ENCODE results near the gene TMTC2.

DNA sequence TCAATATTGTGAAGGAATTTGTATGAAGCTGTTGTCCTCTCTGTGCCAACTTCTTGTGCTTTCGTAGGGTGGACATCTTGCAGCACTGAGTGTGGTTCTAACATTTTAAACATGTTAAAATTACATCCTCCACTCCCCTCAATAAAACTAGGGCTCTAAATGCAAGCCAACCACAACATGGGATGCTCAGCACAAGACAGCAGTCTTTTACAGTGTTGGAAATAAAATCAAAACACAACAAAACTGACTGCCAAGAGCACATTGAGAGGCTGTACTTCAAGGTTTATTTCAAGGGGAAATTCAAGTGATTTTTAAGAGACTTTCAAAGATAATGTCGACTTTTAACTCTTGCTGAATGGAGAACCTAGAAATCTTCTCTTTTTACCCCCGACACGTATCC is 396.9 kb downstream of the TMTC2 start:
- TF ChIP-seq, protein P1, sequence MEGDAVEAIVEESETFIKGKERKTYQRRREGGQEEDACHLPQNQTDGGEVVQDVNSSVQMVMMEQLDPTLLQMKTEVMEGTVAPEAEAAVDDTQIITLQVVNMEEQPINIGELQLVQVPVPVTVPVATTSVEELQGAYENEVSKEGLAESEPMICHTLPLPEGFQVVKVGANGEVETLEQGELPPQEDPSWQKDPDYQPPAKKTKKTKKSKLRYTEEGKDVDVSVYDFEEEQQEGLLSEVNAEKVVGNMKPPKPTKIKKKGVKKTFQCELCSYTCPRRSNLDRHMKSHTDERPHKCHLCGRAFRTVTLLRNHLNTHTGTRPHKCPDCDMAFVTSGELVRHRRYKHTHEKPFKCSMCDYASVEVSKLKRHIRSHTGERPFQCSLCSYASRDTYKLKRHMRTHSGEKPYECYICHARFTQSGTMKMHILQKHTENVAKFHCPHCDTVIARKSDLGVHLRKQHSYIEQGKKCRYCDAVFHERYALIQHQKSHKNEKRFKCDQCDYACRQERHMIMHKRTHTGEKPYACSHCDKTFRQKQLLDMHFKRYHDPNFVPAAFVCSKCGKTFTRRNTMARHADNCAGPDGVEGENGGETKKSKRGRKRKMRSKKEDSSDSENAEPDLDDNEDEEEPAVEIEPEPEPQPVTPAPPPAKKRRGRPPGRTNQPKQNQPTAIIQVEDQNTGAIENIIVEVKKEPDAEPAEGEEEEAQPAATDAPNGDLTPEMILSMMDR (IDR thresholded peaks at IDR 0.05 in 2 of 3, conservative IDR thresholded peaks at IDR 0.05 in 1 of 3; ENCODE audit: control insufficient read depth in 2 of 3, extremely low read depth in 1 of 3, insufficient read depth in 1 of 3, low read depth in 3 of 3, low read length in 3 of 3) = no peak
- TF ChIP-seq ZNF24 (IDR thresholded peaks at IDR 0.05) (no peak), ETV6 (conservative IDR thresholded peaks at IDR 0.05 in 1 of 2, IDR thresholded peaks at IDR 0.05 in 1 of 2; ENCODE audit: borderline replicate concordance in 1 of 2, low read depth in 1 of 2) (no peak)
- TF ChIP-seq, protein P2, sequence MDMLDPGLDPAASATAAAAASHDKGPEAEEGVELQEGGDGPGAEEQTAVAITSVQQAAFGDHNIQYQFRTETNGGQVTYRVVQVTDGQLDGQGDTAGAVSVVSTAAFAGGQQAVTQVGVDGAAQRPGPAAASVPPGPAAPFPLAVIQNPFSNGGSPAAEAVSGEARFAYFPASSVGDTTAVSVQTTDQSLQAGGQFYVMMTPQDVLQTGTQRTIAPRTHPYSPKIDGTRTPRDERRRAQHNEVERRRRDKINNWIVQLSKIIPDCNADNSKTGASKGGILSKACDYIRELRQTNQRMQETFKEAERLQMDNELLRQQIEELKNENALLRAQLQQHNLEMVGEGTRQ (IDR thresholded peaks at IDR 0.05; ENCODE audit: borderline replicate concordance, low read depth, low read length) = no peak

Data from GM12878 (cell line).